Spleen (tissue), 7 donors: ENCODE results near the gene KPNA1.
A peak's percentile ranks its signal among the peaks of the same experiment; 100 is the strongest.

Experiments used
- CTCF ChIP-seq, 11 experiments: fragments of 200-600 bp in 7 of 11; fragments of 450-650 bp in 4 of 11; sonication (generic) in 4 of 11; IDR thresholded peaks in 8 of 11; conservative IDR thresholded peaks in 3 of 11; 1 replicate in 7 of 11; 2 replicates in 4 of 11; pipeline versions ENCODE4 v1.4.0 to v1.8.0; 2016 to 2021; ENCODE audit warnings: antibody characterized with exemption in 11 of 11, inconsistent platforms in 4 of 11, mild to moderate bottlenecking in 1 of 11
- POLR2A ChIP-seq, 3 donors: fragments of 450-650 bp; IDR thresholded peaks; one replicate each; pipeline ENCODE4 v1.5.1; 2017; ENCODE audit warnings: antibody characterized with exemption in 3 of 3, mild to moderate bottlenecking in 1 of 3
- POLR2AphosphoS5 ChIP-seq, 3 donors: sonication (generic); formaldehyde crosslinking; IDR thresholded peaks; one replicate each; pipeline ENCODE4 v1.5.1; 2017; ENCODE audit warnings: antibody characterized with exemption in 3 of 3
- donor health status: DM: no; HTN: no; CAD: no; lungs with moderate emphysema.
- donor health status: DM: no; HTN: no; CAD: no.
- donor health status: DM: no; HTN: no; CAD: no.

DNA sequence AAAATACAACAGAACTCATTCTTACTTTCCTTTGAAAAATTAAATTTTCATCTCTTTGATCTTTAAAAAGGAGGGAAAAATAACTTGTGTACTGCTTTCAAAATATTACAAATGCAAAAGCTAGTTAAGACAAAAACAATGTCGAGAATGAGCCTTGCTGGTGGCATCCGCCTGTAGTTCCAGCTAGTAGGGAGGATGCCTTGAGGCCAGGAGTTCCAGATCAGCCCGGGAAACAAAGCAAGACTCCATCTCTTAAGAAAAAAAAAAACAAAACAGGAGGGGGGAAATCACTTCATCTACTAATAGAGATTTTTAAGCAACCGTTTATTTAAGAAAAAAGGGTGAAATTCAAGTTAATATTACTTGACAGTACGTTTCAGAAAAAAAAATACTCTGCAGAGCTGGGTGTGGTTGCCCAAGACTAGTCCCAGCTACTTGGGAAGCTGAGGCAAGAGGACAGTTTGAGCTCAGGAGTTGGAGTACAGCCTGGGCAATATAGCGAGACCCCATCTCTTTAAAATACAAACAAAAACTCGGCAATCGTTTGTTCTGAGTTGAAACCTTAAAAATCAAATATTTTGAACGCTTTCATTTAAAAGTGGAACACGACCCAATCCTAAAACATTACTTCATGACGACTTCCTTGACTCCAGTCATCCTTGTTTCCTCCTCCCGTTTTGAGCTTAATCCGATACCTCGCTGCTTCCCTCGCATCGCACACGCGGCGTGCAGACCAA lies 1.2 kb downstream of the KPNA1 start:
- TF ChIP-seq CTCF (IDR thresholded peaks at IDR 0.05 in 8 of 11, conservative IDR thresholded peaks at IDR 0.05 in 3 of 11) (no peak), POLR2A (IDR thresholded peaks at IDR 0.05) (no peak), POLR2AphosphoS5 (IDR thresholded peaks at IDR 0.05) (peak in 1 of 3 donors; percentile 28)
